ENCODE data around the gene SCN3B. TPM values are rescaled to one million over a fixed set of nuclear protein-coding genes. Genes with fewer than 3 reads are reported as not detected.

The SCN3B gene, protein sequence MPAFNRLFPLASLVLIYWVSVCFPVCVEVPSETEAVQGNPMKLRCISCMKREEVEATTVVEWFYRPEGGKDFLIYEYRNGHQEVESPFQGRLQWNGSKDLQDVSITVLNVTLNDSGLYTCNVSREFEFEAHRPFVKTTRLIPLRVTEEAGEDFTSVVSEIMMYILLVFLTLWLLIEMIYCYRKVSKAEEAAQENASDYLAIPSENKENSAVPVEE
- total RNA-seq (10 to 100 TPM; 21.0 to 54.7 TPM), polyA plus RNA-seq (ENCODE audit: insufficient read length in 2 of 2) (10 to 100 TPM; 93.1 to 97.5 TPM)
- long read RNA-seq, donor 1, full-length matches to known transcripts = 9 of 92 reads
- long read RNA-seq, donor 1, partial matches to known transcripts = 83 of 92 reads
- long read RNA-seq, donor 1, other reads (novel, unspliced or antisense) = 0 of 92 reads
- long read RNA-seq, donor 2, full-length matches to known transcripts = 4 of 4 reads
- long read RNA-seq, donor 2, partial matches to known transcripts = 0 of 4 reads
- long read RNA-seq, donor 2, other reads (novel, unspliced or antisense) = 0 of 4 reads
- long read RNA-seq, donor 3, full-length matches to known transcripts = 12 of 12 reads
- long read RNA-seq, donor 3, partial matches to known transcripts = 0 of 12 reads
- long read RNA-seq, donor 3, other reads (novel, unspliced or antisense) = 0 of 12 reads
- long read RNA-seq, donor 4, partial matches to known transcripts = 0 of 2 reads
- long read RNA-seq, donor 4, other reads (novel, unspliced or antisense) = 0 of 2 reads

- peaks cover 8% of the 10 kb centered on the region for H3K27me3 ChIP-seq (ENCODE audit: control insufficient read depth, insufficient read depth, low read length)
- DNase-seq (ENCODE audit: low read depth in 4 of 6, low spot score in 6 of 6) = peak in 5 of 6 donors; percentile 50 to 97 (median 79)
Observed at GRCh38 chr11:123654566-123655081, at the start of gene SCN3B. TSS of gene SCN3B (minus strand) at chr11:123654624. CDS start at chr11:123653801, 823 bp downstream.

DNA sequence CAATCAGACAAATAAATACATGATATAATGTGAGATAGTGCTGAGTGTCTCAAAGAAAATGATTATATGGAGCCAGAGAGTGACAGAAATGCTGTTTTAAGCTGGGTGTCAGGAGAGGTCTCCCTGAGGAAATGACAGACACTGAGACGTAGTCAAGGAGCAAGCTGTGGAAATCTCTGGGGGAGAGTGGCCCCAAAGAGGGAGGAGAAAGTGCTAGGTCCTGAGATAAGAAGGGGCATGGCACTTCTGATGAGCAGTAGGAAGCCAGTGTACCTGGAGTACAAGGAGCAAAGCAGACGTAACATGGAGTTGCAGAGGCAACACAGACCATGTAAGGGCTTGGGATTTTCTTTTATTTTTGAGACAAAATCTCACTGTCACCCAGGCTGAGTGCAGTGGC is 48.3 kb upstream of the SCN3B start:
- no peaks in the 10 kb centered on the region for H3K4me1 ChIP-seq (ENCODE audit: control insufficient read depth, insufficient read depth, low read length)
- no peak overlapping the region for H3K4me3 ChIP-seq (ENCODE audit: low read depth, low read length)
- no peaks in the 10 kb centered on the region for H3K36me3 ChIP-seq (ENCODE audit: control insufficient read depth, insufficient read depth, low read length)
- no peaks in the 10 kb centered on the region for H3K9me3 ChIP-seq (ENCODE audit: control insufficient read depth, insufficient read depth, low read length)
- WGBS (ENCODE audit: insufficient coverage) = 79% methylated on average over 2 of the region's 2 CpGs
- H3K27me3 ChIP-seq (ENCODE audit: control insufficient read depth, insufficient read depth, low read length) = no peaks in the 10 kb centered on the region
- H3K27ac ChIP-seq (ENCODE audit: low read depth, low read length) = no peak overlapping the region
- DNase-seq (ENCODE audit: low read depth in 4 of 6, low spot score in 6 of 6) = no peak

More at GRCh38 chr11:123654566-123655081, at the start of gene SCN3B:
- Histone ChIP-seq H3K4me3 (ENCODE audit: low read depth, low read length) (peak within 1 kb of the TSS; percentile 63), H3K9me3 (ENCODE audit: control insufficient read depth, insufficient read depth, low read length) (no peaks in the 10 kb centered on the region), H3K27ac (ENCODE audit: low read depth, low read length) (peak within 1 kb of the TSS; percentile 40), H3K36me3 (ENCODE audit: control insufficient read depth, insufficient read depth, low read length) (no peaks in the 10 kb centered on the region), H3K4me1 (ENCODE audit: control insufficient read depth, insufficient read depth, low read length) (peaks cover 18% of the 10 kb centered on the region)
- WGBS (ENCODE audit: insufficient coverage) = under 1% methylated on average over 41 of the region's 44 CpGs

GRCh38 chr11:123702139-123702538 is 47.7 kb upstream of the SCN3B start:
- H3K4me1 ChIP-seq (ENCODE audit: control insufficient read depth, insufficient read depth, low read length) = no peaks in the 10 kb centered on the region
- H3K36me3 ChIP-seq (ENCODE audit: control insufficient read depth, insufficient read depth, low read length) = no peaks in the 10 kb centered on the region
- no peak overlapping the region for H3K27ac ChIP-seq (ENCODE audit: low read depth, low read length)
- DNase-seq (ENCODE audit: low read depth in 4 of 6, low spot score in 6 of 6) = no peak
- WGBS (ENCODE audit: insufficient coverage) = 42% methylated on average over 7 of the region's 9 CpGs
- H3K4me3 ChIP-seq (ENCODE audit: low read depth, low read length) = no peak overlapping the region
- no peaks in the 10 kb centered on the region for H3K9me3 ChIP-seq (ENCODE audit: control insufficient read depth, insufficient read depth, low read length)
- H3K27me3 ChIP-seq (ENCODE audit: control insufficient read depth, insufficient read depth, low read length) = no peaks in the 10 kb centered on the region

DNA sequence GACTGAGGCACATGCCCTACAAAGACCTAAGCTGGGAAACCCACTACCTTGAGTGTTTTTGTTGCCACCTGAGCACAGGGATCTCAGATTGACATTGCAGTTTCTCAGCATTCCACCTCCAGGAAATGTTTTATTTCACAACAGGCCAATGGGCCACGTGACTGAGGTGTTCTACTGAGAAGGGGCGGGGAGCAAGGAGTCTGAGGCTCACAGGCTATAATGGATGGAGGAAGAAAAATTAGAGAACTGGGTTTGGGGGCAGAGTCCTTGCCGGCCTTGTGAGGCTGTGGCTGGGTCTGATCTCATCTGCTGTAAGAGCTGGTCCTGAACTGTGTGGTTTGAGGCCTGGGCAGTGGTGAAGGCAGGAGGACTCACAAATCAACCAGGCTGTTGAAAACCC is 46.3 kb upstream of the SCN3B start:
- Histone ChIP-seq H3K36me3 (ENCODE audit: control insufficient read depth, insufficient read depth, low read length) (no peaks in the 10 kb centered on the region), H3K27me3 (ENCODE audit: control insufficient read depth, insufficient read depth, low read length) (no peaks in the 10 kb centered on the region), H3K4me3 (ENCODE audit: low read depth, low read length) (no peak overlapping the region), H3K27ac (ENCODE audit: low read depth, low read length) (no peak overlapping the region), H3K9me3 (ENCODE audit: control insufficient read depth, insufficient read depth, low read length) (no peaks in the 10 kb centered on the region), H3K4me1 (ENCODE audit: control insufficient read depth, insufficient read depth, low read length) (no peaks in the 10 kb centered on the region)
- no peak for DNase-seq (ENCODE audit: low read depth in 4 of 6, low spot score in 6 of 6)
- 95% methylated on average over 3 of the region's 3 CpGs for WGBS (ENCODE audit: insufficient coverage)

DNA sequence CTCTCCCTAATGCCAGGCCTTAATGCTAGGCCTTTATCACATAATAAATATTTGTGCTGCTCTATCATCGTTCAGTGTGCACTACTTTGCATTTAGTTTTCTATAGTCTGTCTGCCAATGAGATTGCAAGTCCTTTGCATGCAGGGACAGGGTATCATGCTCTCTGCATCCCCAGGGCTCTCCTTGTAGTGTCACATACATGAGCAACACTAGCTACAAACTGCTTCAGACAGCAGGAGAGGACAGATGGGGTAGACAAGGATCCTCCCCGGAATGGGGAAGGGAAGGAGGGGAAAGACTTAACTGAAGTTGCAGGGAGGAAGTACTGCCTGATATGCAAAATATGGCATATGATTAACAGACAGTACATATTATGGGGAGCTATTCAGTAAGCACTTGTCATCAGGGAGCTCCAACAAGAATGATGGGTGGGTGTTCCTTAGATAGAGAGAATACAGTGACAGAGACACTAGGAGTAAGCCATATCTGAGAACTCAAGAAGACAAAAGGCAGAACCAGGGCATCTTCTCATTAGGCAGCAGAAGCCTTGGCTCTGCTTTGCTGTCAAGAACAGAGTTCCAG is 44.2 kb upstream of the SCN3B start:
- Histone ChIP-seq H3K4me1 (ENCODE audit: control insufficient read depth, insufficient read depth, low read length) (no peaks in the 10 kb centered on the region), H3K36me3 (ENCODE audit: control insufficient read depth, insufficient read depth, low read length) (no peaks in the 10 kb centered on the region), H3K4me3 (ENCODE audit: low read depth, low read length) (no peak overlapping the region), H3K27ac (ENCODE audit: low read depth, low read length) (no peak overlapping the region), H3K9me3 (ENCODE audit: control insufficient read depth, insufficient read depth, low read length) (no peaks in the 10 kb centered on the region), H3K27me3 (ENCODE audit: control insufficient read depth, insufficient read depth, low read length) (no peaks in the 10 kb centered on the region)
- WGBS (ENCODE audit: insufficient coverage) = 100% methylated on average over 1 of the region's 2 CpGs
- DNase-seq (ENCODE audit: low read depth in 4 of 6, low spot score in 6 of 6) = peak in 1 of 6 donors; percentile 16

DNA sequence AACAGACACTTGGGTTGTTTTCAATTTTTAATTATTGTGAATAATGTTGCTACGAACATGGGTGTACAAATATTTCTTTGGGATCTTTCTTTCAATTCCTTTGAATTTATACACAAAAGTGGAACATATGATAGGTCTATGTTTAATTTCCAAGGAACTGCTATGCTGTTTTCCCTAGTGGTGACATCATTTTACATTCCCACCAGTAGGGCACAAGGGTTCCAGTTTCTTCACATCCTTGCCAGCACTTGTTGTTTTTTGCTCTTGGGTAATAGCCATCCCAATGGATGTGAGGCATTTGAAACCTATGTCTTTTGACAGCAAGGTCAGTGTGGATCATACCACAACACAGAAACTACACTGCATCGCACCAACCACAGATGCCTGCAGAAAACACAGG is 41.8 kb upstream of the SCN3B start:
- H3K4me1 ChIP-seq (ENCODE audit: control insufficient read depth, insufficient read depth, low read length) = no peaks in the 10 kb centered on the region
- H3K4me3 ChIP-seq (ENCODE audit: low read depth, low read length) = no peak overlapping the region
- no peak overlapping the region for H3K27ac ChIP-seq (ENCODE audit: low read depth, low read length)
- no peaks in the 10 kb centered on the region for H3K9me3 ChIP-seq (ENCODE audit: control insufficient read depth, insufficient read depth, low read length)
- no peak for DNase-seq (ENCODE audit: low read depth in 4 of 6, low spot score in 6 of 6)
- WGBS (ENCODE audit: insufficient coverage) = no CpG with 5 or more reads among the region's 2 CpGs
- H3K27me3 ChIP-seq (ENCODE audit: control insufficient read depth, insufficient read depth, low read length) = no peaks in the 10 kb centered on the region
- no peaks in the 10 kb centered on the region for H3K36me3 ChIP-seq (ENCODE audit: control insufficient read depth, insufficient read depth, low read length)

GRCh38 chr11:123695231-123695630 is 40.8 kb upstream of the SCN3B start:
- Histone ChIP-seq H3K4me1 (ENCODE audit: control insufficient read depth, insufficient read depth, low read length) (no peaks in the 10 kb centered on the region), H3K4me3 (ENCODE audit: low read depth, low read length) (no peak overlapping the region), H3K36me3 (ENCODE audit: control insufficient read depth, insufficient read depth, low read length) (no peaks in the 10 kb centered on the region), H3K27me3 (ENCODE audit: control insufficient read depth, insufficient read depth, low read length) (no peaks in the 10 kb centered on the region), H3K9me3 (ENCODE audit: control insufficient read depth, insufficient read depth, low read length) (no peaks in the 10 kb centered on the region), H3K27ac (ENCODE audit: low read depth, low read length) (no peak overlapping the region)
- WGBS (ENCODE audit: insufficient coverage) = 74% methylated on average over 3 of the region's 9 CpGs
- DNase-seq (ENCODE audit: low read depth in 4 of 6, low spot score in 6 of 6) = no peak

- no peak for DNase-seq (ENCODE audit: low read depth in 4 of 6, low spot score in 6 of 6)
- no peaks in the 10 kb centered on the region for H3K36me3 ChIP-seq (ENCODE audit: control insufficient read depth, insufficient read depth, low read length)
- WGBS (ENCODE audit: insufficient coverage) = no CpG with 5 or more reads among the region's 2 CpGs
- no peak overlapping the region for H3K27ac ChIP-seq (ENCODE audit: low read depth, low read length)
- no peaks in the 10 kb centered on the region for H3K27me3 ChIP-seq (ENCODE audit: control insufficient read depth, insufficient read depth, low read length)
- H3K4me1 ChIP-seq (ENCODE audit: control insufficient read depth, insufficient read depth, low read length) = no peaks in the 10 kb centered on the region
- H3K9me3 ChIP-seq (ENCODE audit: control insufficient read depth, insufficient read depth, low read length) = no peaks in the 10 kb centered on the region
- H3K4me3 ChIP-seq (ENCODE audit: low read depth, low read length) = no peak overlapping the region
Observed at GRCh38 chr11:123694551-123694950, 40.1 kb upstream of the SCN3B start.

- Histone ChIP-seq H3K27me3 (ENCODE audit: control insufficient read depth, insufficient read depth, low read length) (no peaks in the 10 kb centered on the region), H3K27ac (ENCODE audit: low read depth, low read length) (no peak overlapping the region), H3K36me3 (ENCODE audit: control insufficient read depth, insufficient read depth, low read length) (no peaks in the 10 kb centered on the region), H3K4me1 (ENCODE audit: control insufficient read depth, insufficient read depth, low read length) (no peaks in the 10 kb centered on the region), H3K4me3 (ENCODE audit: low read depth, low read length) (no peak overlapping the region), H3K9me3 (ENCODE audit: control insufficient read depth, insufficient read depth, low read length) (no peaks in the 10 kb centered on the region)
- DNase-seq (ENCODE audit: low read depth in 4 of 6, low spot score in 6 of 6) = no peak
Observed at GRCh38 chr11:123692961-123693360, 38.5 kb upstream of the SCN3B start.

Data from spinal cord (tissue), 10 donors.